HTR-8/SVneo (cell line): ENCODE measurements around the gene BCAS2.
A peak's percentile ranks its signal among the peaks of the same experiment; 100 is the strongest.
"Not testable (repeated sequence)": the region's sequence is repeated elsewhere in the genome, so short reads cannot be mapped to it uniquely, and the experiment has no call there.

Experiments
- DNase-seq: peaks from one replicate; pipeline ENCODE4 v3.0.0; 2011; ENCODE audit warnings: low spot score, mixed read lengths; ENCODE audit not compliant: insufficient read length
- FAIRE-seq: peaks from 2 replicates; lab custom pipeline; 2011; peaks lifted over from hg19 to GRCh38; lab: Jason Lieb, UNC

BCAS2 gene

GRCh38 chr1:114581335-114582287 lies at the start of gene BCAS2:
BCAS2 (minus strand) TSS chr1:114581615; CDS start chr1:114581591, 24 bp downstream.
- FAIRE-seq (peak; percentile 49), DNase-seq (peak; percentile 82)

GRCh38 chr1:114627107-114627506 lies 45.7 kb upstream of the BCAS2 start:
- DNase-seq (no peak), FAIRE-seq (no peak)

- no peak for FAIRE-seq
- DNase-seq: no peak
These were observed 41.9 kb upstream of the BCAS2 start for GRCh38 chr1:114623364-114623763.

- FAIRE-seq (no peak), DNase-seq (no peak)
These were observed 39.0 kb upstream of the BCAS2 start for GRCh38 chr1:114620419-114620818.

GRCh38 chr1:114618606-114619005 lies 37.2 kb upstream of the BCAS2 start:
- no peak for FAIRE-seq
- DNase-seq: no peak

GRCh38 chr1:114610546-114611245 lies 29.3 kb upstream of the BCAS2 start:
- DNase-seq: no peak
- FAIRE-seq: no peak

GRCh38 chr1:114609826-114610225 lies 28.4 kb upstream of the BCAS2 start:
- no peak for DNase-seq
- FAIRE-seq: no peak

GRCh38 chr1:114609026-114609425 lies 27.6 kb upstream of the BCAS2 start:
- no peak for FAIRE-seq

GRCh38 chr1:114607223-114607622 lies 25.8 kb upstream of the BCAS2 start:
- DNase-seq (no peak), FAIRE-seq (no peak)

More at GRCh38 chr1:114609026-114609425, 27.6 kb upstream of the BCAS2 start:
- no peak for DNase-seq

- no peak for FAIRE-seq
- no peak for DNase-seq
These were observed 16.5 kb upstream of the BCAS2 start for GRCh38 chr1:114597949-114598348.

GRCh38 chr1:114595602-114596001 lies 14.2 kb upstream of the BCAS2 start:
- FAIRE-seq: no peak

GRCh38 chr1:114594046-114594445 lies 12.6 kb upstream of the BCAS2 start:
- no peak for FAIRE-seq
- DNase-seq: no peak

More at GRCh38 chr1:114595602-114596001, 14.2 kb upstream of the BCAS2 start:
- no peak for DNase-seq

- DNase-seq (no peak), FAIRE-seq (no peak)
These were observed 7.7 kb upstream of the BCAS2 start for GRCh38 chr1:114589122-114589521.

GRCh38 chr1:114588196-114588689 lies 6.8 kb upstream of the BCAS2 start:
- no peak for DNase-seq
- no peak for FAIRE-seq

GRCh38 chr1:114587203-114587991 lies 6.0 kb upstream of the BCAS2 start:
- DNase-seq (no peak), FAIRE-seq (no peak)

GRCh38 chr1:114586513-114587047 lies 5.2 kb upstream of the BCAS2 start:
- FAIRE-seq (no peak), DNase-seq (no peak)

- DNase-seq (no peak), FAIRE-seq (no peak)
These were observed 3.8 kb upstream of the BCAS2 start for GRCh38 chr1:114585231-114585630.

- no peak for FAIRE-seq
- no peak for DNase-seq
These were observed 7.0 kb downstream of the BCAS2 start for GRCh38 chr1:114574365-114574764.

- no peak for DNase-seq
- FAIRE-seq: no peak
These were observed 17.3 kb downstream of the BCAS2 start for GRCh38 chr1:114564141-114564540.

GRCh38 chr1:114562978-114563510 lies 18.4 kb downstream of the BCAS2 start:
- FAIRE-seq, DNase-seq: not testable (repeated sequence)
